ENCODE results near the gene STRBP.
"Not testable (repeated sequence)": the region's sequence is repeated elsewhere in the genome, so short reads cannot be mapped to it uniquely, and the experiment has no call there.

Gene STRBP

GRCh38 chr9:123282362-123283047, 14.1 kb upstream of the STRBP start:
- DNase-seq, result no peak

- no peak for DNase-seq
Observed at GRCh38 chr9:123281659-123282350, 13.4 kb upstream of the STRBP start.

GRCh38 chr9:123278879-123279493, 10.6 kb upstream of the STRBP start:
- not testable (repeated sequence) for DNase-seq

GRCh38 chr9:123278361-123278760, 10.0 kb upstream of the STRBP start:
- DNase-seq, result no peak

GRCh38 chr9:123276551-123276950, 8.2 kb upstream of the STRBP start:
- DNase-seq, result no peak

GRCh38 chr9:123271133-123271532, 2.7 kb upstream of the STRBP start:
- not testable (repeated sequence) for DNase-seq

- no peak for DNase-seq
Observed at GRCh38 chr9:123269281-123269680, 895 bp upstream of the STRBP start.

GRCh38 chr9:123268199-123268464, 254 bp downstream of the STRBP start:
- DNase-seq, result no peak

GRCh38 chr9:123267481-123268198, 746 bp downstream of the STRBP start:
- peak; percentile 7 for DNase-seq

- no peak for DNase-seq
Observed at GRCh38 chr9:123266655-123267399, 1.6 kb downstream of the STRBP start.

- no peak for DNase-seq
Observed at GRCh38 chr9:123265833-123266232, 2.6 kb downstream of the STRBP start.

GRCh38 chr9:123263227-123263626, 5.2 kb downstream of the STRBP start:
- no peak for DNase-seq

GRCh38 chr9:123262338-123262737, 6.0 kb downstream of the STRBP start:
- DNase-seq, result no peak

- no peak for DNase-seq
Observed at GRCh38 chr9:123261006-123261677, 7.2 kb downstream of the STRBP start.

GRCh38 chr9:123260340-123260739, 8.0 kb downstream of the STRBP start:
- no peak for DNase-seq

- DNase-seq, result no peak
Observed at GRCh38 chr9:123257276-123257675, 11.1 kb downstream of the STRBP start.

- no peak for DNase-seq
Observed at GRCh38 chr9:123255718-123256117, 12.7 kb downstream of the STRBP start.

- no peak for DNase-seq
Observed at GRCh38 chr9:123253204-123253603, 15.2 kb downstream of the STRBP start.

- no peak for DNase-seq
Observed at GRCh38 chr9:123251741-123252140, 16.6 kb downstream of the STRBP start.

- DNase-seq, result no peak
Observed at GRCh38 chr9:123251324-123251723, 17.1 kb downstream of the STRBP start.

GRCh38 chr9:123250504-123250903, 17.9 kb downstream of the STRBP start:
- no peak for DNase-seq

GRCh38 chr9:123249162-123249561, 19.2 kb downstream of the STRBP start:
- not testable (repeated sequence) for DNase-seq
